ENCODE results near the gene MOB4.
"Not testable (repeated sequence)": the region's sequence is repeated elsewhere in the genome, so short reads cannot be mapped to it uniquely, and the experiment has no call there.

MOB4 gene

GRCh38 chr2:197515739-197516392 is at the start of gene MOB4:
MOB4 (plus strand) TSS chr2:197516066; CDS start chr2:197516087, 21 bp downstream.
- DNase-seq, result peak in 55 of 56 donors; percentile 71 to 96 (median 92)

GRCh38 chr2:197472166-197472565 is 43.7 kb upstream of the MOB4 start:
- no peak for DNase-seq

- no peak for DNase-seq
Measured at GRCh38 chr2:197477797-197478196, 38.1 kb upstream of the MOB4 start.

GRCh38 chr2:197480165-197481036 is 35.5 kb upstream of the MOB4 start:
- DNase-seq, result no peak

- DNase-seq, result not testable (repeated sequence)
Measured at GRCh38 chr2:197484248-197484647, 31.6 kb upstream of the MOB4 start.

GRCh38 chr2:197486175-197486574 is 29.7 kb upstream of the MOB4 start:
- no peak for DNase-seq

- no peak for DNase-seq
Measured at GRCh38 chr2:197487385-197487784, 28.5 kb upstream of the MOB4 start.

- DNase-seq, result no peak
Measured at GRCh38 chr2:197495433-197496134, 20.3 kb upstream of the MOB4 start.

GRCh38 chr2:197496695-197497094 is 19.2 kb upstream of the MOB4 start:
- no peak for DNase-seq

GRCh38 chr2:197497326-197497725 is 18.5 kb upstream of the MOB4 start:
- DNase-seq, result no peak

- no peak for DNase-seq
Measured at GRCh38 chr2:197498235-197498936, 17.5 kb upstream of the MOB4 start.

GRCh38 chr2:197498937-197499593 is 16.8 kb upstream of the MOB4 start:
- peak in 49 of 56 donors; percentile 5 to 82 (median 48) for DNase-seq

GRCh38 chr2:197499594-197500502 is 16.0 kb upstream of the MOB4 start, which contains the start of the genes HSPD1 and HSPE1:
HSPD1 (minus strand) TSS chr2:197499840; CDS start chr2:197498848, 992 bp downstream.
HSPE1 (plus strand) TSS chr2:197500379; CDS start chr2:197500437, 58 bp downstream.
- peak; percentile 92 to 100 (median 98) for DNase-seq

GRCh38 chr2:197500503-197501131 is 15.2 kb upstream of the MOB4 start:
- DNase-seq, result peak in 10 of 56 donors; percentile 32 to 72 (median 58)

GRCh38 chr2:197502201-197502600 is 13.7 kb upstream of the MOB4 start:
- DNase-seq, result peak in 1 of 56 donors; percentile 4

GRCh38 chr2:197502685-197503084 is 13.2 kb upstream of the MOB4 start:
- no peak for DNase-seq

- no peak for DNase-seq
Measured at GRCh38 chr2:197504000-197504399, 11.9 kb upstream of the MOB4 start.

GRCh38 chr2:197504512-197504911 is 11.4 kb upstream of the MOB4 start:
- no peak for DNase-seq

- no peak for DNase-seq
Measured at GRCh38 chr2:197506658-197507057, 9.2 kb upstream of the MOB4 start.

Data from nucleus accumbens (tissue), 56 donors.